HL-60/S4 (cell line): ENCODE data around the gene C16orf86.

Experiments
- in situ Hi-C: fragments of 300-500 bp; cut with MboI; formaldehyde crosslinking; loops from 2 replicates; pipeline ENCODE4 v1.14.3; 2022; ENCODE audit warnings: low sequenced_read_pairs

C16orf86 gene

GRCh38 chr16:67653128-67653788, 13.4 kb upstream of the C16orf86 start:
- in situ Hi-C loops = no loop called here

GRCh38 chr16:67653789-67654402, 12.7 kb upstream of the C16orf86 start:
- in situ Hi-C loops = no loop called here

- in situ Hi-C loops = no loop called here
Measured at GRCh38 chr16:67654403-67654911, 12.2 kb upstream of the C16orf86 start.

- in situ Hi-C loops = no loop called here
Measured at GRCh38 chr16:67655363-67655762, 11.3 kb upstream of the C16orf86 start.

GRCh38 chr16:67656344-67657016, 10.1 kb upstream of the C16orf86 start:
- in situ Hi-C loops = no loop called here

- in situ Hi-C loops = no loop called here
Measured at GRCh38 chr16:67657017-67657608, 9.5 kb upstream of the C16orf86 start.

- in situ Hi-C loops = no loop called here
Measured at GRCh38 chr16:67657751-67658518, 8.7 kb upstream of the C16orf86 start.

GRCh38 chr16:67658849-67659674, 7.6 kb upstream of the C16orf86 start:
- in situ Hi-C loops = no loop called here

GRCh38 chr16:67659675-67660563, 6.7 kb upstream of the C16orf86 start, which contains the start of gene ACD:
ACD (minus strand) TSS chr16:67660260; CDS start chr16:67660220, 40 bp downstream.
- in situ Hi-C loops = loop anchor here (10.0 kb wide), 1 partner anchor 275 kb away; the partner anchor contains the start of genes CTRL and PSMB10

GRCh38 chr16:67660564-67661028, 6.0 kb upstream of the C16orf86 start, which contains the start of gene PARD6A:
PARD6A (plus strand) TSS chr16:67660960; CDS start chr16:67661039, 79 bp downstream.
- in situ Hi-C loops = loop anchor here (10.0 kb wide), 1 partner anchor 274 kb away; the partner anchor contains the start of genes CTRL and PSMB10

GRCh38 chr16:67661101-67661761, 5.4 kb upstream of the C16orf86 start:
- in situ Hi-C loops = loop anchor here (10.0 kb wide), 1 partner anchor 274 kb away; the partner anchor contains the start of genes CTRL and PSMB10

- in situ Hi-C loops = loop anchor here (10.0 kb wide), 1 partner anchor 273 kb away; the partner anchor contains the start of genes CTRL and PSMB10
Measured at GRCh38 chr16:67661886-67662652, 4.5 kb upstream of the C16orf86 start.

- in situ Hi-C loops = loop anchor here (10.0 kb wide), 1 partner anchor 272 kb away; the partner anchor contains the start of genes CTRL and PSMB10
Measured at GRCh38 chr16:67662653-67663010, 4.0 kb upstream of the C16orf86 start.

GRCh38 chr16:67663151-67663876, 3.3 kb upstream of the C16orf86 start:
- in situ Hi-C loops = loop anchor here (10.0 kb wide), 1 partner anchor 271 kb away; the partner anchor contains the start of genes CTRL and PSMB10

GRCh38 chr16:67663877-67664222, 2.8 kb upstream of the C16orf86 start:
- in situ Hi-C loops = loop anchor here (10.0 kb wide), 1 partner anchor 271 kb away; the partner anchor contains the start of genes CTRL and PSMB10

GRCh38 chr16:67664258-67664657, 2.4 kb upstream of the C16orf86 start:
- in situ Hi-C loops = loop anchor here (10.0 kb wide), 1 partner anchor 271 kb away; the partner anchor contains the start of genes CTRL and PSMB10
